EL (cell line): ENCODE measurements around the gene CTSZ.
"Not testable (repeated sequence)": the region's sequence is repeated elsewhere in the genome, so short reads cannot be mapped to it uniquely, and the experiment has no call there.

Source experiments
- DNase-seq: peaks from one replicate; pipeline ENCODE4 v3.0.0-alpha.2; 2016

Gene CTSZ

GRCh38 chr20:58994390-58995159 is 12.5 kb downstream of the CTSZ start:
- DNase-seq: no peak

GRCh38 chr20:58993332-58994248 is 13.5 kb downstream of the CTSZ start:
- DNase-seq: no peak

GRCh38 chr20:58992911-58993310 is 14.1 kb downstream of the CTSZ start:
- no peak for DNase-seq

GRCh38 chr20:58991715-58992114 is 15.3 kb downstream of the CTSZ start:
- no peak for DNase-seq

- DNase-seq: no peak
Measured at GRCh38 chr20:58990651-58991445, 16.2 kb downstream of the CTSZ start.

GRCh38 chr20:58989196-58989595 is 17.9 kb downstream of the CTSZ start:
- DNase-seq: no peak

GRCh38 chr20:58988565-58988882 is 18.5 kb downstream of the CTSZ start:
- DNase-seq: no peak

- DNase-seq: no peak
Measured at GRCh38 chr20:58987790-58988564, 19.1 kb downstream of the CTSZ start.

GRCh38 chr20:58986968-58987517 is 20.0 kb downstream of the CTSZ start:
- no peak for DNase-seq

- DNase-seq: no peak
Measured at GRCh38 chr20:58986286-58986967, 20.6 kb downstream of the CTSZ start.

- no peak for DNase-seq
Measured at GRCh38 chr20:58985656-58986055, 21.4 kb downstream of the CTSZ start.

GRCh38 chr20:58984691-58985090 is 22.4 kb downstream of the CTSZ start:
- no peak for DNase-seq

GRCh38 chr20:58983115-58983468 is 24.0 kb downstream of the CTSZ start:
- DNase-seq: not testable (repeated sequence)

GRCh38 chr20:58982406-58983114 is 24.5 kb downstream of the CTSZ start:
- DNase-seq: no peak

- DNase-seq: peak; percentile 11
Measured at GRCh38 chr20:58981628-58982364, 25.3 kb downstream of the CTSZ start.

- DNase-seq: peak; percentile 86
Measured at GRCh38 chr20:58980711-58981627, 26.1 kb downstream of the CTSZ start, which contains the start of gene NELFCD. NELFCD (plus strand) TSS chr20:58981256; CDS start chr20:58981310, 54 bp downstream.

- DNase-seq: no peak
Measured at GRCh38 chr20:58978351-58979190, 28.5 kb downstream of the CTSZ start.
